HepG2 (cell line): ENCODE results near the gene ARL8A. TPM values are rescaled to one million over a fixed set of nuclear protein-coding genes. Genes with fewer than 3 reads are reported as not detected.
"Not testable (repeated sequence)": the region's sequence is repeated elsewhere in the genome, so short reads cannot be mapped to it uniquely, and the experiment has no call there.

Experiments used
- ATAC-seq: fragments of 200-7000 bp; cut with Tn5 transposase; 3 replicates; pipeline ENCODE4 v1.9.1; 2020; ENCODE audit warnings: mild to moderate bottlenecking, moderate library complexity
- BruUV-seq: library from RNA; stranded (reverse); fragments of 400-500 nt; replicated peaks from 2 replicates; lab custom pipeline; 2021; lab: Mats Ljungman, UMichigan
- CTCF ChIA-PET: fragments of 300-600 bp; formaldehyde crosslinking; extraction: SDS; loops from one replicate; lab custom pipeline; 2021; ENCODE audit warnings: low total read pairs, inconsistent platforms, low intra/inter-chr PET ratio; lab: Yijun Ruan, JAX
- POLR2A ChIA-PET: fragments of 350-600 bp; sonication (Branson Sonifier 250); formaldehyde crosslinking; loops from one replicate; lab custom pipeline; 2020; ENCODE audit warnings: antibody characterized with exemption, inconsistent platforms; lab: Yijun Ruan, JAX
- DNase-seq: peaks from one replicate; pipeline ENCODE4 v3.0.0-alpha.2; 2015; ENCODE audit warnings: low spot score
- FAIRE-seq: peaks from 3 replicates; lab custom pipeline; 2011; peaks lifted over from hg19 to GRCh38; lab: Jason Lieb, UNC
- H2AFZ ChIP-seq: one replicate; pipeline ENCODE4 v1.6.1; 2011; ENCODE audit warnings: low read length, inconsistent platforms
- H3K27ac ChIP-seq: fragments of 300-600 bp; 3 replicates; pipeline ENCODE4 v1.8.0; 2011; ENCODE audit warnings: mixed run types, mild to moderate bottlenecking, mixed read lengths, low read length, inconsistent platforms; ENCODE audit not compliant: insufficient read depth; ENCODE audit errors: extremely low read length
- H3K27me3 ChIP-seq, 2 experiments: fragments of 200-600 bp in 1 of 2; 2 replicates in 1 of 2; 3 replicates in 1 of 2; pipeline versions ENCODE4 v1.6.0 to v1.8.0; 2011; ENCODE audit warnings: low read length in 2 of 2, mild to moderate bottlenecking in 2 of 2, moderate library complexity in 2 of 2, inconsistent platforms in 1 of 2; ENCODE audit not compliant: insufficient read depth in 2 of 2, control insufficient read depth in 1 of 2
- H3K36me3 ChIP-seq, 2 experiments: fragments of 200-600 bp in 1 of 2; replicated peaks in 1 of 2; 2 replicates in 1 of 2; 3 replicates in 1 of 2; pipeline versions ENCODE4 v1.5.1 to v1.8.0; 2011; ENCODE audit warnings: low read length in 2 of 2, inconsistent platforms in 1 of 2; ENCODE audit not compliant: insufficient read depth in 2 of 2, control insufficient read depth in 1 of 2
- H3K4me1 ChIP-seq: 2 replicates; pipeline ENCODE4 v1.5.1; 2012; ENCODE audit warnings: low read length, inconsistent platforms; ENCODE audit not compliant: insufficient read depth
- H3K4me2 ChIP-seq: 2 replicates; pipeline ENCODE4 v1.6.0; 2011; ENCODE audit warnings: low read depth, low read length, inconsistent platforms
- H3K4me3 ChIP-seq, 3 experiments: fragments of 200-600 bp in 1 of 3; sonication (generic), shearing (Covaris generic) in 1 of 3; replicated peaks in 1 of 3; 2 replicates each; pipeline ENCODE4 v1.5.1; 2011 to 2016; ENCODE audit warnings: low read length in 3 of 3, inconsistent platforms in 2 of 3, low read depth in 2 of 3, mild to moderate bottlenecking in 2 of 3, control low read depth in 1 of 3, mixed read lengths in 1 of 3; ENCODE audit not compliant: insufficient read depth in 1 of 3
- H3K79me2 ChIP-seq: one replicate; pipeline ENCODE4 v1.6.1; 2011; ENCODE audit warnings: low read length, inconsistent platforms; ENCODE audit not compliant: insufficient read depth
- H3K9ac ChIP-seq: 2 replicates; pipeline ENCODE4 v1.6.0; 2011; ENCODE audit warnings: mild to moderate bottlenecking, low read depth, low read length, inconsistent platforms; ENCODE audit not compliant: insufficient read depth
- H3K9me3 ChIP-seq: 2 replicates; pipeline ENCODE4 v1.5.1; 2012; ENCODE audit warnings: mild to moderate bottlenecking, low read length
- H4K20me1 ChIP-seq: 2 replicates; pipeline ENCODE4 v1.6.0; 2011; ENCODE audit warnings: inconsistent platforms, mild to moderate bottlenecking, low read length, moderate library complexity; ENCODE audit not compliant: insufficient read depth
- BCL6 ChIP-seq: IDR thresholded peaks from 2 replicates; pipeline ENCODE4 v1.6.1; 2016; ENCODE audit warnings: missing genetic modification reagents, missing compliant biosample characterization
- FOSL2 ChIP-seq: sonication (generic); formaldehyde crosslinking; IDR thresholded peaks from 2 replicates; pipeline ENCODE4 v1.4.0; 2020; ENCODE audit warnings: missing genetic modification reagents
- KAT2B ChIP-seq: fragments of 150-350 bp; IDR thresholded peaks from 2 replicates; pipeline ENCODE4 v1.6.1; 2014; ENCODE audit warnings: low read depth, low read length, borderline replicate concordance
- whole genome bisulfite sequencing: methylation state at CpG from one replicate; pipeline ENCODE4 v1.1.6; 2017; ENCODE audit warnings: low lambda C conversion rate; 5-methylcytosine and 5-hydroxymethylcytosine counted together
- in situ Hi-C: cut with HindIII; loops from 2 replicates; pipeline ENCODE4 v1.10.0; 2017; ENCODE audit warnings: low pct_unique_long_range_greater_than_20kb; ENCODE audit not compliant: extremely low pct_ligation_motif_present
- intact Hi-C: fragments of 100-400 bp; cut with micrococcal nuclease; formaldehyde crosslinking; loops from one replicate; pipeline ENCODE4 v1.10.0; 2022; ENCODE audit not compliant: unreplicated experiment
- polyA plus RNA-seq, 8 experiments: library from polyadenylated mRNA; depleted of rRNA in 3 of 8; stranded (reverse) in 7 of 8; unstranded in 1 of 8; fragments of >200 nt; fragmentation: Illumina TruSeq in 4 of 8; extraction: Trizol in 4 of 8; gene quantifications; 2 replicates each; pipeline versions ENCODE4 v1.2.1 to v1.2.3, GENCODE V29; 2011 to 2016; ENCODE audit warnings: low read depth in 4 of 8, missing spikeins in 1 of 8, mixed read lengths in 1 of 8; ENCODE audit not compliant: insufficient read depth in 1 of 8
- total RNA-seq, 5 experiments: library from RNA; depleted of rRNA; stranded (reverse); fragments of >200 nt; fragmentation: Illumina TruSeq; extraction: Trizol; gene quantifications; 2 replicates each; pipeline ENCODE4 v1.2.3, GENCODE V29; 2016; ENCODE audit warnings: low read depth in 1 of 5

The ARL8A gene
- total and polyA plus RNA-seq, 2 of the 13 experiments (the other 11 are each of a cell fraction or from before 2014, with no cell fraction given), result 2.7 to 23.4 TPM

DNA sequence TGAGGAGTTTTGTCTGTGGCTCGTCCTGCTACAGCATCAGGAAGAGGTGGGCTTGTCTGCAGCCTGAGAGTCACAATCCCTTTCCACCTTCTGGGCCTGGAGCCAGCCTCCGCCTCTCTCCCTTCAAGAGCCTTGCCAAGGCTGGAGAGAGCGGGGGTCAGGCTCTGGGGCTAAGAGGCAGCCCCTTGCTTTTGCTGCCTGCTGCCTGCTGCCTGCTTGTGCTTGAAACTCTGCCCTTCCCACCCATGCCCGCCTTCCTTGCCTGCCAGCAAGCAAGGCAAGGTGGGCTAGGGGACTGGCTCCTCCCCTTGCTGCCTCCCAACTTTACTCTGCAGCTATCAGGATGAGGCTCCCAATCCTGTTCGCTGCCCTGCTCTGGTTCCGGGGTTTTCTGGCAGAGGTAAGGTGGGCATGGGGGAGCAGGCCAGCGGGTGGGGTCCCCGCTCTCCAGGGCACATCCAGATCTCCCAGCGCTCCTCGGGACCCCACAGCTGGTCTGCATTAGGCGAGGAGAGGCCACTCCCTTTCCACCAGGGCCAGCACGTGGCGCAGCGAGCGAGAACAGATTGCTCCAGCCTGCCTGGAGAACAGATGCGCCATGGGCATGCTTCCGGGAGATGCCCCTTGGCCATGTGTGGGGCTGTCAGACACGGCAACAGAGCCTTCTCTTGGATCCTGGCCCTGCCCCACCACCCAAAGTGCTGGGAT is 23.3 kb upstream of the ARL8A start:
- CTCF ChIA-PET, result no interaction called here
- intact Hi-C loops, result no loop called here
- in situ Hi-C loops, result no loop called here
- Histone ChIP-seq H2AFZ (no peak overlapping the region), H3K4me1 (peaks cover 7% of the 10 kb centered on the region), H3K4me3 (no peak overlapping the region), H3K27ac (no peak overlapping the region), H4K20me1 (no peaks in the 10 kb centered on the region), H3K9me3 (no peaks in the 10 kb centered on the region), H3K27me3 (peaks cover 5 to 42% of the 10 kb centered on the region in 2 experiments; a peak in 4 of 5 replicates), H3K36me3 (no peaks in the 10 kb centered on the region), H3K4me2 (no peak overlapping the region), H3K79me2 (no peaks in the 10 kb centered on the region), H3K9ac (no peak overlapping the region)
- POLR2A ChIA-PET, result no interaction called here
- no TSS peak for BruUV-seq
- DNase-seq (no peak), FAIRE-seq (no peak), ATAC-seq (no peak)
- whole genome bisulfite sequencing, result 40% methylated on average over 7 of the region's 18 CpGs
- no peak for TF ChIP-seq KAT2B
- no peak for TF ChIP-seq FOSL2
- no peak for TF ChIP-seq BCL6 (CRISPR knock-in tag)

DNA sequence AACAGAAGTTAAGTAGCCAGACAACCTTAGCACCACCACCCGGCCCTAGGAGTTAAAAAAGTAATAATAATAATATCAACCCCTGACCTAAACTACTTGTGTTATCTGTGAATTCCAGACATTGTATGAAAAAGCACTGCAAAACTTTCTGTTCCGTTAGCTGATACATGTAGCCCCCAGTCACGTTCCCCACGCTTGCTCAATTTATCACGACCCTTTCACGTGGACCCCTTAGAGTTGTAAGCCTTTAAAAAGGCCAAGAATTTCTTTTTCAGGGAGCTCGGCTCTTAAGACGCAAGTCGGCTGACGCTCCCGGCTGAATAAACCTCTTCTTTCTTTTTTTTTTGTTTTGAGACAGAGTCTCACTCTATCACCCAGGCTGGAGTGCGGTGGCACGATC is 22.5 kb upstream of the ARL8A start:
- POLR2A ChIA-PET, H2AFZ ChIP-seq, H3K27ac ChIP-seq, H3K79me2 ChIP-seq, H3K36me3 ChIP-seq, H3K4me2 ChIP-seq, DNase-seq, intact Hi-C loops, H4K20me1 ChIP-seq, H3K9me3 ChIP-seq, CTCF ChIA-PET, ATAC-seq, in situ Hi-C loops, H3K4me3 ChIP-seq, BruUV-seq, FAIRE-seq, H3K9ac ChIP-seq: not testable (repeated sequence)
- 45% methylated on average over 13 of the region's 13 CpGs for WGBS
- Histone ChIP-seq H3K27me3 (peaks cover 7 to 49% of the 10 kb centered on the region in 2 experiments), H3K4me1 (peaks cover 15% of the 10 kb centered on the region)
